ENCODE measurements around the gene GTPBP2. TPM values are rescaled to one million over a fixed set of nuclear protein-coding genes. Genes with fewer than 3 reads are reported as not detected.

The GTPBP2 gene
- total and polyA plus RNA-seq, 2 of the 8 experiments (the other 6 are each of a cell fraction or from before 2014, with no cell fraction given) = 58.3 to 86.1 TPM

GRCh38 chr6:43582911-43583310 lies 46.2 kb downstream of the GTPBP2 start:
- no peak overlapping the region for H3K4ac ChIP-seq (replicated peaks; ENCODE audit: insufficient read length, low read depth, low read length)
- no peaks in the 10 kb centered on the region for H3K9me3 ChIP-seq (ENCODE audit: insufficient read depth in 2 of 2, low read depth in 1 of 2, low read length in 1 of 2)
- ChIA-PET POLR2A (ENCODE audit: partially characterized antibody) (no interaction called here), CTCF (ENCODE audit: partially characterized antibody) (interaction anchor here (0.7 kb wide), 1 partner anchor 22 kb away, joined by 4 read pairs; no protein-coding TSS in a partner anchor)
- H3K23me2 ChIP-seq (ENCODE audit: low read depth, low read length) = no peaks in the 10 kb centered on the region
- no peak overlapping the region for H4K8ac ChIP-seq (ENCODE audit: extremely low read depth, insufficient read depth, low read length)
- H4K91ac ChIP-seq (replicated peaks; ENCODE audit: insufficient read length, low read length) = no peak overlapping the region
- H3K23ac ChIP-seq (ENCODE audit: insufficient read length) = no peak overlapping the region
- H3K36me3 ChIP-seq (ENCODE audit: control insufficient read depth in 2 of 4, insufficient read depth in 4 of 4, low read length in 3 of 4) = peaks cover 3 to 29% (median 14%) of the 10 kb centered on the region in 4 experiments; a peak in 7 of 8 replicates
- no peak overlapping the region for H3K4me2 ChIP-seq (ENCODE audit: insufficient read depth in 1 of 2, low read depth in 2 of 2, low read length in 2 of 2)
- no peak overlapping the region for H4K5ac ChIP-seq (ENCODE audit: insufficient read length, low read depth, low read length)
- H3K4me3 ChIP-seq (ENCODE audit: extremely low read depth in 1 of 4, insufficient read depth in 2 of 4, low read depth in 3 of 4, low read length in 4 of 4) = no peak overlapping the region
- no peak overlapping the region for H2BK15ac ChIP-seq (ENCODE audit: low read length)
- H3K79me2 ChIP-seq (ENCODE audit: control insufficient read depth in 1 of 2, insufficient read depth in 2 of 2, low read length in 2 of 2) = peaks cover 0 to 17% of the 10 kb centered on the region in 2 experiments; a peak in 2 of 4 replicates
- H3K4me1 ChIP-seq (replicated peaks in 1 of 4; ENCODE audit: control insufficient read depth in 3 of 4, insufficient read depth in 4 of 4, low read length in 3 of 4) = no peaks in the 10 kb centered on the region
- H2BK5ac ChIP-seq (ENCODE audit: low read depth, low read length) = no peak overlapping the region
- H3K9ac ChIP-seq (replicated peaks in 1 of 4; ENCODE audit: extremely low read depth in 1 of 4, low read depth in 3 of 4, low read length in 3 of 4) = no peak overlapping the region
- FAIRE-seq (no peak), DNase-seq (ENCODE audit: low read depth in 1 of 2, low spot score in 2 of 2) (no peak)
- no peaks in the 10 kb centered on the region for H3K27me3 ChIP-seq (replicated peaks in 1 of 4; ENCODE audit: control insufficient read depth in 3 of 4, extremely low read depth in 1 of 4, insufficient read depth in 3 of 4, low read length in 3 of 4)
- no peak overlapping the region for H3K18ac ChIP-seq (ENCODE audit: extremely low read depth, low read length)
- no peak overlapping the region for H2BK20ac ChIP-seq (ENCODE audit: low read length)
- no peak overlapping the region for H3K56ac ChIP-seq (replicated peaks; ENCODE audit: insufficient read length, low read depth, low read length)
- TF ChIP-seq BRCA1 (IDR thresholded peaks at IDR 0.05; ENCODE audit: low read depth, low read length) (no peak), SP1 (IDR thresholded peaks at IDR 0.05; ENCODE audit: low read depth, low read length) (no peak), CTCF (IDR thresholded peaks at IDR 0.05; ENCODE audit: control extremely low read depth in 1 of 3, insufficient read depth in 1 of 3, low read depth in 1 of 3, low read length in 3 of 3) (no peak), CTBP2 (IDR thresholded peaks at IDR 0.05; ENCODE audit: borderline replicate concordance, insufficient read depth, insufficient read length, low read length) (no peak)
- H2AFZ ChIP-seq (ENCODE audit: low read length) = no peak overlapping the region
- H2BK12ac ChIP-seq (ENCODE audit: low read depth, low read length) = no peak overlapping the region
- no peak overlapping the region for H3K27ac ChIP-seq (ENCODE audit: low read depth, low read length)
- no peaks in the 10 kb centered on the region; the same call in 1 of the 2 replicates for H3K79me1 ChIP-seq (ENCODE audit: low read depth, low read length)
- H3K14ac ChIP-seq (ENCODE audit: insufficient read length) = no peak overlapping the region
- H2BK120ac ChIP-seq (replicated peaks; ENCODE audit: low read depth, low read length) = no peak overlapping the region
- H2AK5ac ChIP-seq (ENCODE audit: low read depth, low read length) = no peak overlapping the region
- peaks cover 0 to 5% of the 10 kb centered on the region in 2 experiments for H4K20me1 ChIP-seq (replicated peaks in 1 of 2; ENCODE audit: control insufficient read depth in 1 of 2, insufficient read depth in 2 of 2, low read length in 2 of 2)
- 87% methylated on average over 5 of the region's 5 CpGs; no CpG with 5 or more reads in 1 of the 2 experiments for WGBS, 2 experiments (ENCODE audit: extremely low coverage in 1 of 2, insufficient coverage in 1 of 2, insufficient read length in 1 of 2, insufficient replicate concordance in 2 of 2, low coverage in 1 of 2, low lambda C conversion rate in 2 of 2, missing lambda C conversion rate in 1 of 2)
